HG02870 (cell line): Measurements from ENCODE around the gene TNNI3K.
A peak's percentile ranks its signal among the peaks of the same experiment; 100 is the strongest.

Source experiments
- ATAC-seq: cut with Tn5 transposase; IDR thresholded peaks from one replicate; pipeline ENCODE4 v1.9.1; 2021; ENCODE audit warnings: mild to moderate bottlenecking, moderate library complexity; ENCODE audit not compliant: unreplicated experiment

The TNNI3K gene

DNA sequence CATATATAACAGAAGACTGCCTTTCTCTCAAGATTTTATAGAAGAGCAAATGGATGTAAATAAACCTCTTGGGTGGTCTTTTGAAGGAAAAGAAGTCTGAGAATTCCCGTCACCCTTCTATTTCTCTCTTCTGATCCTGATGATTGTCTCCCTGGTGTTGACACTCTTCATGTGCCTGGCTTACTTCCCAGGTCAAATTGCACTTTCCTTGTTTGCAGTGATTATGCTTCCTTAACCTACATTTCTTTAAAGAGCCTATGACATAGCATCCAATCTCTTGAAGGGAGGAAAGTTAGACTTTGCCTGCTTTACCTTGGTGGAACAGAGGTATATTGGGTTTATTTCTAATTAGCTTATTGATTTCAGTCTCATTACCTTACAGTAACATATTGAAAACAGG, 197.1 kb downstream of the TNNI3K start:
- no peak for ATAC-seq

- no peak for ATAC-seq
Measured at GRCh38 chr1:74434321-74434720, 199.1 kb downstream of the TNNI3K start.

GRCh38 chr1:74436078-74436477, 200.9 kb downstream of the TNNI3K start:
- ATAC-seq, result no peak

- peak; percentile 61 for ATAC-seq
Measured at GRCh38 chr1:74437035-74437434, 201.8 kb downstream of the TNNI3K start.

DNA sequence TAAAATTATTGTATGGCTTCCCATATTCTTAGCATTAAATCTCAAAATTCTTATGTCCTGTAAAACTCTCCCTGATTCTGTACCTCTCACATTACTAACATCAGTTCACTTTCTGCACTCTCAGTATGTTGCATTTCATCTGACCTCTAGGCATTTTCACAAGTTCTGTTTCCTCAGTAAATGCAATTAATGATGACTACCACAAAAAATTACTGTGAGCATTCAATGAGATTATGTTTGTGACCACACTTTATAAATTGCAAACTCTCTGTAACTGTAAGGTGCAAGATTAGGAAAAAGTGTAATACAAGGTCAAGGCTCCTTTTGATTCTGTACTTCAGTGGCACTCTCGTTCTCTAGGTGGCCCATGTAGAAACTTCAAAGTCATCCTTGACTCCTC, 216.8 kb downstream of the TNNI3K start:
- no peak for ATAC-seq

GRCh38 chr1:74453277-74453676, 218.1 kb downstream of the TNNI3K start:
- no peak for ATAC-seq

DNA sequence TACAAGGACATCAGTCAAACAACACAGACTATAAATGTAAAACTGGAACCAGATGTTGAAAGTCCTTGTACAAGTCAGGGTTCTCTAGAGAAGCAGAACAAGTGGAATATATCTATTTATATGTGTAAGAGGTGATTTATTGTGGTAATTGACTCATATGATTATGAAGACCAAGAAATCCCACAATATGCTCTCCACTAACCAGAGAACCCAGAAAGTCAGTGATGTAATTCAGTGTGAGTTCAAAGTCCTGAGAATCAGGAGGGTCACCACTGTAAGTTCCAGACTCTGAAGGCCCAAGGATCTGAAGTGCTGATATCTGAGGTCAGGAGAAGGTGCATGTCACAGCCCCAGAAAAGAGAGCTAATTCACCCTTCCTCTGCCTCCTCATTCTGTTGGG, 220.2 kb downstream of the TNNI3K start:
- no peak for ATAC-seq

DNA sequence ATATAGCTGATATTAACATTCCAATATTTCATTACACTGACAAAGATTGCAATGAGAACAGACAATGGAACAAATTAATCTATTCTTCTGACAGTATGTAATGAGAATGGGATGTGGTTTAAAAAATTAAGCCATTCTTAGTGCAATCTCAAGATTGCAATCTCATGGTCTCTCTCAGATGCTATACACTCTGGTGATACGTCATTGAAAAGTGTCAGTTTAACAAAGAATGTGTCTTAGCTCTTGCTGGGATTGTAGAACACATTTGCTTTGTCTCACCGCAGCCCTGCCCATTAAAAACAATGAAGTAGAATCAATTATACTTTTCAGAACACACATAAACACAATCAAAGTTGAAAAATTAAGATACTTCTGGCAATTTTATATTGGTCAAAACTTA, 222.1 kb downstream of the TNNI3K start:
- no peak for ATAC-seq

GRCh38 chr1:74463333-74463988, 228.3 kb downstream of the TNNI3K start:
- peak; percentile 96 for ATAC-seq

GRCh38 chr1:74464037-74464436, 228.8 kb downstream of the TNNI3K start:
- no peak for ATAC-seq

DNA sequence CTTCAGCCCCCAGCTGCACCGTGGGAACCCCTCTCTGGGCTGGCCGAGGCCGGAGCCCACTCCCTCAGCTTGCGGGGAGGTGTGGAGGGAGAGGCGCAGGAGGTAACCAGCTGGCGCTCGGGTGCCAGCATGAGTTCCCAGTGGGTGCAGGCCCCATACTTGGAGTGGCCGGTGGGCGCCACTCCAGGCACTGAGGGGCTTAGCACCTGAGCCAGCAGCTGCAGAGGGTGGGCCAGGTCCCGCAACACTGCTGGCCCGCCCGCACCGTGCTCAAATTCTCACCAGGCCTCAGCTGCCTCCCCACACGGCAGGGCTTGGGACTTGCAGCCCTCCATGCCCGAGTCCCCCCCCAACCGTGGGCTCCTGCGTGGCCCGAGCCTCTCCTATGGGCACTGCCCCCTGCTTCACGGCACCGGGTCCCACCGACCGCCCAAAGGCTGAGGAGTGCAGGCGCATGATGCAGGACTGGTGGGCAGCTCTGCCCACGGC, 230.1 kb downstream of the TNNI3K start:
- ATAC-seq, result no peak

DNA sequence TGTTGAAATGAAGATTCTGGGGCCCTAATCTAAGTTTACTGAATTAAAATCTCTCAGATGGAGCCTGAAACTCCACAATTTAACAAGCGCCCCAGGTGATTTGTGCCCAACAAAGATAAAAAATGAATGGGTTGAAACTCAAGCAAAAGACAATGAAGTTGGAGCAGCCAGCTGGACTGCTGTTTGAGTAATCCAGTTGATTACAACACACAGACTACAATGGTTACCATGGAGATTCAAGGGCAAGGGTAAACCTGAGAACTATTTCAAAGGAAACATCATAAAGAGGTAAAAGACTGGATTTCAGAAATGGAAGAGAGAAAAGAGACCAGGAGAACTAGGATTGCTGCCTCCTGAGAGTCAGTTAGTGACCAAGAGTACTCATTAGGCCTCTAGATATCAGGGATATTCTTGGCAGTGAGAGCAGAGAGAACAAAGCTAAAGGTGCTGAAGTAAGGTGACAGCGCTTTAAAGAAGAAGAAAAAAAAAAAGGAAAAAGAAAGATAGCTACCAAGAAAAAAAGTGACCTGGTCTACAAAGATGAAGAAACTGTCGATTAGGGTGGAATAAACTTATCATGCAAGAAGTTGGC, 232.7 kb downstream of the TNNI3K start:
- no peak for ATAC-seq

DNA sequence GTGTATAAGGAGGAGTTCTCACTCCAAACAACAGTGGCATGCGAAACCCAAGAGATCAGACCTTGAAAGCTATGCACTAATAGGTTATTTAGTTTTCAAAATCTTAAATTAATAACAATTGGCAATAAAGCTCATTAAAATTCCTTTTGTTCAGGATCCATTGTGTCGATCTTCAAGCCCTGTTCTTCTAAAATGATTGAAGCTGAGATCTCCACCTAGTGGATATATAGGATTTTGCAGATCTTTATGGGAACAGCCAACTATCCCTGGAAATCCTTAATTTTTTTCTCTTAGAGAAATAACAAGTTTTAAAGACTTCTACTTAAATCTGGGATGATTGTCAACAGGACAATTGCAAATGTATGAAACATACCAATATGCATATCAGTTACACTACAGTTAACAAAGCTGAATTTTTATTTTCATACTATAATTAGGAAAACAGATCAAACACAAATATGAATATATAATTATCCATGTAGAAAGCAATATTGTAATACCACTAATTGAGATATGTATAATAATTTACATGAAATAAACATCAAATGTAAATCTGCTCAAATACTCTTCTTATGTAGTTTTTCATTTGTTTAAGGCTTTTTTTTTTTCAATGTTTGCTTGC, 233.9 kb downstream of the TNNI3K start:
- ATAC-seq, result no peak

DNA sequence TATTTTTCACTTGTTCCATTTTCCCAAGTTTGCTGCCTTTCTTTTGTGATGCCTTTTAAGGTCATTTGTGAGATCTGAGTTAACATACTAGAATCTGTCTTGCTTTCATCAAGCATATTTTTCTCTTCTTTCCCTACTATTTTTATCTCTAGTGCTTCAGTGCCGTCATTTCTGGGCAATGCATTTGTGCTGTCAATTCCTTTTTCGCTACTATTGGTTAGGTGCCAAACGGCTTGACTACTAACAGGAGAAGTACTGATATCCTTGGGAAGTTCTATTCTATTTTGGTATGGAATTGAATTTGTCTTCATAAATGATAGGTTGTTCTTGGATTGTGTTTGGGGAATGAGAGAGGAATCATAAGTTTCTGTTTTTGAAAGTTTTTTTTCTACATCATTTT, 235.1 kb downstream of the TNNI3K start:
- ATAC-seq, result no peak

- no peak for ATAC-seq
Measured at GRCh38 chr1:74470936-74471335, 235.7 kb downstream of the TNNI3K start.

DNA sequence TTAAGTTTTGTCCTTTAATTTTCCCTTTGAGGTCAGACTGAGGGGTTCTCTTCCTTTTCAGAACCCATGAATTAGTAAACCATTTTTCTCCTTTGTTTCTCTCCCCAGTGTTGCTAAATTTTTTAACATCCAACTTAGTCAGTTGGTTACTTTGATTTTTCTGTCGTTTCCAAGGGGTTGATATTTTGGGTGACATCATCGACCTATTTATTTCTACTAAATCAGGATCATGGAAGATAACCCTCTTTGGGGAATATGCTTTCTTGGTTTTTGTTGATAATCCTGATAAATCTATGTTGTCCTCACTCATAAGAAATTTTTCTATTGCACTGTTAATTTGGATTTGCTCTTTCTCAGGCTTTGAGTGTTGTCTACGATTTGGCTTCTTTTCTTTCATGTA, 236.3 kb downstream of the TNNI3K start:
- no peak for ATAC-seq

GRCh38 chr1:74474585-74474984, 239.4 kb downstream of the TNNI3K start:
- no peak for ATAC-seq

DNA sequence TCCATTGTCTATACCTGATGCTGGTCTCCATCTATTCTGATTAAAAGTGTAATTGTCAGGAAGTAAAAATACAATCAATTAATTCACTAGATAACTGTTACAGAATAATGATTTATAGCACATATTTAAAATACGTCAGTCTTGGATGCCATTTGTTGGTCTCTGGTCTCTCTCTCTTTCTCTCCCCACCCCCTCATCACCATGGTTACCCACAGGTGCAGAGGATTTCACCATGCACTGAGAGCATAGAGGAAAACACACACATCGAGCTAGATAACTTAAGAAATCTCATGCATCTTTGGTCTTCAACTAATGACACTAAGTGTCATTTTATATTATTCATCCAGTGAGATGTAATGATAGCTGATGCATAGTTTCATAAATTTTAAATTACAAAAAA, 243.8 kb downstream of the TNNI3K start:
- no peak for ATAC-seq

GRCh38 chr1:74480068-74480467, 244.9 kb downstream of the TNNI3K start:
- no peak for ATAC-seq

DNA sequence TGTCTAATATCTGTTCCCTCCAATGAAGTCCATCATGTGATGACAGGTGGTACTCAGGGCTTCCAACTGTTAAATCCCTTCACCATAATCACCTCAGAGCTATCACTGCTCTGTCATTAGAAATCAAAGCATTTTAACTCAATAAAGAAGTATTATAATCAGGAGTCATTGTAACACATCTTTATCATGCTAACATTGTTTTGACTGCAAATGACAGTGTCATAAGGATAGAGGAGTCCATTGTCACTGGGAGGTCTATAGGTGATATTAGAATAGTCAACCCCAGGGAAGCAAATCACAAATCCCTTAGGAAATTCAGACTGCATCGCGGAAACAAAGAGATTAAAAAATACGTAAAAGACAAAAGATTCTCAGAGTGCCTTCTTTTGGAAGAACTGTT, 246.4 kb downstream of the TNNI3K start:
- no peak for ATAC-seq

- no peak for ATAC-seq
Measured at GRCh38 chr1:74485622-74486021, 250.4 kb downstream of the TNNI3K start.

DNA sequence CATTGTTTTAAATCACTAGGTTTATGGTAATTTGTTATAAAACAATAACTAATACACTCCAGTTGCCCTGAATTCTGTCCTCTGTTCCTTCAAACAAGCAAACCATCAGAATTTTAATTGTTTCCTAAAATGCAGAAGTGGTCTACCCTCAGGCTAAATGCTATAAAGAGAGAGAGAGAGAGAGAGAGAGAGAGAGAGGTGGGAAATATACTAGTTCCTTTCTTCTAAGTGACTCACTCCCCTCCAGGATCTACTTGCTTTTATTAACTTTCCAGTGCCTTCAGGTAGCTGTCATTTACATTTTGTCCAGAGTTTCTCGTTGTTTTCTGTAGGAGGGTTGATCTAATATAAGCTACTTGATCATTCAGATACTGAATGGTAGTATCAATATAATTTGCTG, 250.8 kb downstream of the TNNI3K start:
- ATAC-seq, result no peak
